NCI-H345 (cell line): Measurements from ENCODE around the gene RRAGA.
"Not testable (repeated sequence)": the region's sequence is repeated elsewhere in the genome, so short reads cannot be mapped to it uniquely, and the experiment has no call there.

Experiments
- DNase-seq: peaks from one replicate; lab custom pipeline; 2025; lab: John Stamatoyannopoulos, UW

RRAGA gene, protein sequence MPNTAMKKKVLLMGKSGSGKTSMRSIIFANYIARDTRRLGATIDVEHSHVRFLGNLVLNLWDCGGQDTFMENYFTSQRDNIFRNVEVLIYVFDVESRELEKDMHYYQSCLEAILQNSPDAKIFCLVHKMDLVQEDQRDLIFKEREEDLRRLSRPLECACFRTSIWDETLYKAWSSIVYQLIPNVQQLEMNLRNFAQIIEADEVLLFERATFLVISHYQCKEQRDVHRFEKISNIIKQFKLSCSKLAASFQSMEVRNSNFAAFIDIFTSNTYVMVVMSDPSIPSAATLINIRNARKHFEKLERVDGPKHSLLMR

DNA sequence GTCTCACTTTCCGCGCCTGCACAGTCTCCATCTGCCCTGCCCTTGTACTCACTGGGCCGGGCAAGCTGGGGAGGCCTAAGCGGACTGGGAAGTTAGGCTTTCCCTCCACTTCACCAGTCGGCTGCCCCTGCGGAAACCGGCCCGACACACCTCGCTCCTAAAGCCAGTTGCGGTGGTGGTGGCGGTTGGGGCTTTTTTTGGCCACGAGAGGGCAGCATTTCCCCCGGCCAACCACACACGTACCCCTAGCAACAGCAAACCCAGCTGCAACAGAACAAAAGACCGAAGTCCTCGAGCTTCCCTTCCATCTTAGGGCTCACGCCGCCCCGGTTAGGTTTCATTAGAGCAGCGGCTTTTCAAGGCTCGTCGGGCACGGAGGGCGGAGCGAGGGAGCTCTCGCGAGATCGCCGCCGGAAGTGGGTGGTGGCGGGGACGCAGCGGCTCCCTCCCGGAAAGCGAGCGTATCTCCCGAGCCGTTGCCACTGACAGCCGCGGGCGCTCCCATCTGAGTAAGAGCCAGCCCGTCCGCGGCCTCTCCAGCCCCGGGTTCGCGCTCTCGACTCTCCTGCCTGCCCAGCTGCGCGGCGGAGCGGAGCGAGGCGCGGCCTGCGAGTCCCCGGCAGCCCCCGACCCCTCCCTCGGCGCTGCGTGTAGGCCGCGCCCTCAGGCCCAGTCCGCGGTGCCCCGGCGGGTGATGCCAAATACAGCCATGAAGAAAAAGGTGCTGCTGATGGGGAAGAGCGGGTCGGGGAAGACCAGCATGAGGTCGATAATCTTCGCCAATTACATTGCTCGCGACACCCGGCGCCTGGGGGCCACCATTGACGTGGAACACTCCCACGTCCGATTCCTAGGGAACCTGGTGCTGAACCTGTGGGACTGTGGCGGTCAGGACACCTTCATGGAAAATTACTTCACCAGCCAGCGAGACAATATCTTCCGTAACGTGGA, at the start of gene RRAGA:
RRAGA (plus strand) TSS at position 462 of the 951 bp plus-strand sequence; CDS start at position 695, 233 bp downstream.
- DNase-seq, result peak; percentile 98

DNA sequence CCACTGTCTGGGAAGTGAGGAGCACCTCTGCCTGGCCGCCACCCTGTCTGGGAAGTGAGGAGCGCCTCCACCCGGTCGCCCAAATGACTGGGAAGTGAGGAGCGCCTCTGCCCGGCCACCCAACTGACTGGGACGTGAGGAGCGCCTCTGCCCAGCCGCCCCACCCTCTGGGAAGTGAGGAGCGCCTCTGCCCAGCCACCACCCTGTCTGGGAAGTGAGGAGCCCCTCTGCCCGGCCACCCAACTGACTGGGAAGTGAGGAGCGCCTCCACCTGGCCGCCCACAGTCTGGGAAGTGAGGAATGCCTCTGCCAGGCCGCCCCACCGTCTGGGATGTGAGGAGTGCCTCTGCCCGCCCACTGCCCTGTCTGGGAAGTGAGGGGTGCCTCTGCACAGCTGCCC, 49.1 kb upstream of the RRAGA start:
- no peak for DNase-seq

DNA sequence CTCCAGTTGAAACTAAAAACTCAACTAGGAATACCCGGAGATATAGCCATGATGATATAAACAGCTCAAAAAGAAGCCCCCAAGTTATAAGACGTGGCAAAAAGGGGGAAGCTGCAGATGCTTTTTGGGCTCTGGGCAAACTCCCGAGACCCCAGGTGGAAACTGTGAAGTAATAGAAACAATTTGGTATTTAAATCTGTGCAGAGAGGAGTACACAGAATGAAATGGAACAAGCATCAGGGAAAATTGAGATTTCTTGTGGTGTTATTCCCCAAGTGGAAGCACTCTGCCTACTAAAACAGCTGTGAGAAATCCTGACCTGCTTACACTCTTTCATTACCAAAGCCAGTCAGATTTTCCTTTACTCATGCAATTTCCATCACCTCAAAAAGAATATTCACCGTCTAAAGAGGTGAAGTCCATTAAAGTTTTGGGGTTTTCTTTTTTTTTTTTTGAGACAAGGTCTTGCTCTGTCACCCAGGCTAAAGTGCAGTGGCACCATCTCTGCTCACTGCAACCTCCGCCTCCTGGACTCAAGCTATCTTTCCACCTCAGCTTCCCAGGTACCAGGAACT, 39.7 kb upstream of the RRAGA start:
- no peak for DNase-seq

DNA sequence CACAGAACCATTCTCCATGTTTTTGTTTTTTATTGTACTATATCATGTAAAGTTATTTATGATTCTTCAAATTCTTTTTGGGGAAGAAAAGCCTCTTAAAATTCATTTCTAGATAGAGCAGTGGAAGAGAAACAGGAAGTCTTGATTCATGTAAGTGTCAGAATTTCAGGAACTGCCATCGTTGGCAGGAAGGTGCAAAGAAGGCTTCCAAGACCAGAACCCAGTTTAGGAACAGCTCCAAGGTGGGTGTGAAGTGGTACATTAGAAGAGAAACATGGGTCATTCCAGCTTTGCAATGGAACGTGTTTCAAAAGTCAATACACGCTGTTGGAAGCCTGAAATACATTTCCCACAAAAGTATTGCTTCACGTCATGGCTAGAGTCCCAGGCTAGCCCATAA, 31.0 kb upstream of the RRAGA start:
- DNase-seq, result no peak

DNA sequence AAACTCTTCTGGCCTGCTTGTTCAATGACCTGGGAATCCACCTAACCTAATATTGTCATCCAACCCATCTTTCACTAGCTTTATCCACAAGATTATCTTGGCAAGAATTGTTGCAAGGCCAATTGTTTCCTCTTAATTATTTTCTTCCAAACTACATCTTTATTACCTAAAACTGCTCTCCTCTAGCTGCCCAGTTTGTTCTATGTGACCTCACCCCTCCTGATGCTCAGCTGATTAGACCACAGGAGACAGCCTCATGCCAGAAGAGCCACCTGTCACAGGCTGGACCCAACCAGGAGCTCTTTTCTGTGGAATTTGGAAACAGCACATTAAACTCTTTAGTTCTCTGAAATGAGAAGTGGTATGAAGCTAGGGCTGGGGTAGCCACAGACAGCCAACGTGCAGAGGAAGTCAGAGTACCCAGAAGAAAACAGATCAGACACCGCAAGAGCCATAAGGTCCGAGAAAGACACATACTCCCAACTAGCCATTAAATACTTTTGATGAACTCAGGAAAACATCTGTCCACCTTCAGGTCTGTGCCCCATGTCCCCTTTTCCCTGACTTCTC, 28.3 kb upstream of the RRAGA start:
- DNase-seq, result no peak

DNA sequence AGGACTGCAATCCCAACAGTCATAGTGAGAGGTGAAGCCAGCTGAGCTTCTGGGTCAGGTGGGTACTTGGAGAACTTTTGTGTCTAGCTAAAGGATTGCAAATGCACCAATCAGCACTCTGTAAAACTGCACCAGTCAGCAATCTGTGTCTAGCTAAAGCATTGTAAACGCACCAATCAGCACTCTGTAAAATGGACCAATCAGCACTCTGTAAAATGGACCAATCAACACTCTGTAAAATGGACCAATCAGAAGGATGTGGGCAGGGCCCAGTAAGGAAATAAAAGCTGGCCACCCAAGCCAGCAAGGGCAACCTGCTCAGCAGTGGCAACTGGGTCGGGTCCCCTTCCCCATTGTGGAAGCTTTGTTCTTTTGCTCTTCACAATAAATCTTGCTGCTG, 27.6 kb upstream of the RRAGA start:
- not testable (repeated sequence) for DNase-seq

DNA sequence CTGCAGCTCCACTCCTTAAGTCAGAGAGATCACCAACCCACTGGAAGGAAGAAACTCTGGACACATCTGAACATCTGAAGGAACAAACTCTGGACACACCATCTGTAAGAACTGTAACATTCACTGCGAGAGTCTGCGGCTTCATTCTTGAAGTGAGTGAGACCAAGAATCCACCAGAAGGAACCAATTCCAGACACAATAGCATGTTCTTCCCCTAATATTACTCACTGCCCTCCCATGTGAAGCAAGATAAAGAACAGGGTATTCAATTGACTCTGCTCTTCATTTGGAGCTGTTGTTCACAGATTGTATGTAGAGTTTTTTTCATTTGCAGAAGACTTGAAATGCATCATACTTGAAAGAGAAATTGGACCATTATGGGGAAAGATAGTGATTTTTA, 27.0 kb upstream of the RRAGA start:
- no peak for DNase-seq

DNA sequence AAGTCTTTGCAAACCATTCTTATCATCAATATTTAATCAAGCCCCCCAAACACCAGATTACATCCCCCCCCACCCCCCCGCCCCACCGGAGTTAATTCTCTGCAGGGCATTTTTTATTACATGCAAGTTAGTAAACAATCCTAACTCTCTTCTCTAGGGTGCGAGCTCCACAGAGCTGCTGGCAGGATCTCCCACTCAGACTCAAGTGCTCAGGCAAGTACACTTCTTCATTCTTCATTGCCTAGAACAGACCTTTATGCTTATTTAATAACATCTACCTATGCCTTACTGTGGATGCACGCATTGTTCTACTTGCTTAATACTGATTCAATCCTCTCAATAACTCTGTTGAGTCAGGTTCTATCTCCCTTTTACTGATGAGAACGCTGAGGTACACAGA, 26.1 kb upstream of the RRAGA start:
- DNase-seq, result no peak

DNA sequence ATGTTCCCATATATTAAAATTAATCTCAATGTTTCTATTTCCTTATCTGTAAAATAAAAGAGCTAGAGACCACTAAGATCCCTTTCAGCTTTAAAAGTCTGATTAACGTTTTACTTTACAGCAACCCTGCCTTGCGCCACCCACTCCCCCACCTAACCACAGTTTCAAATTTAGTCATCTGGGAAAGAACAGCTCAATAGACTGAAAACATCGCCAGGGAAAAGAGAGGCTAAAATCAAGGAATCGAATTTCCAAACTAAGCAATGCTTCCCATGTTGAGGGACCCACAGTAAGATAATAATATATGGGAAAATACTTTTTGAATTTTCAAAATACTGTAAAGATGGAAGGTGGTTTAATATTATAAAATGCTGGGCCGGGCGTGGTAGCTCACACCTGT, 22.9 kb upstream of the RRAGA start:
- DNase-seq, result no peak

DNA sequence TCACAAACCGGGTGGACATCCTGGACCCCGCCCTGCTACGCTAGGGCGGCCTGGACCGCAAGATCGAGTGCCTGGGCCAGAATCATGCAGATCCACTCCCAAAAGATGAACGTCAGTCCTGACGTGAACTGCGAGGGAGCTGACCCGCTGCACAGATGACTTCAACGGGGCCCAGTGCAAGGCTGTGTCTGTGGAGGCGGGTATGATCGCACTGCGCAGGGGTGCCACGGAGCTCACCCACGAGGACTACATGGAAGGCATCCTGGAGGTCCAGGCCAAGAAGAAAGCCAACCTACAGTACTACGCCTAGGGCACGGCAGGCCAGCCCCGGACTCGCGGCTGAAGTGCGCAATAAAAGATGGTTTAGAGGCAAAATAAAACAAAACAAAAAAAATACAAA, 21.4 kb upstream of the RRAGA start:
- DNase-seq, result no peak

DNA sequence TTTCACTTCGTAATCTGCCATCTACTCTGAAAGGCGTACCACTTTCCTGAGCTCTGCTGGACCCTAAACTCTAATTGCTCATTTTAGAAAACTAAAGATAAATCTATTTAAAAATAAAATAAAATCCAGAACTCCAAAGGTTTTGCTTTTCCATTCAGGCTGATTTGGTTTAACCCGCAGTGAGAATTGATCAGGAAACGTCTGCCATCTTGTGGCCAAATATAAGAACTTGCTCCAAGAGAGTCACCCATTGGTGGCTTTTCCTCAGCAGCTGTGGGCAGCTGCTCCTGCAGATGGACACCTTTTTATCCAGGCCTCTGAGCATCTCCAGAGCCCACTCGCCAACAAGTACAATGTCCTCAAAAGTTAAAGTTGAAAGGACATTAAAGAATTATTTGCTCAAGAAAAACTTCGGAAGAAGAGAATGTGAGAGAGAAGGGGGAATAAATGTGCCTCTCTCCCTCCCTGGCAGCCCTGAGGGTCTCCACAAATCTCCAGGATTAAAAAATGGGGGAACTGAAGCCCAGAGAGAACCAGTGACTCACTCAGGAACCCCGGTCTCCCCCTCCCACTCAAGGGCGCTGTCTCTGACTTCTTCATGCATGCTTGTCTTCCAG, 20.3 kb upstream of the RRAGA start:
- DNase-seq, result peak; percentile 70

DNA sequence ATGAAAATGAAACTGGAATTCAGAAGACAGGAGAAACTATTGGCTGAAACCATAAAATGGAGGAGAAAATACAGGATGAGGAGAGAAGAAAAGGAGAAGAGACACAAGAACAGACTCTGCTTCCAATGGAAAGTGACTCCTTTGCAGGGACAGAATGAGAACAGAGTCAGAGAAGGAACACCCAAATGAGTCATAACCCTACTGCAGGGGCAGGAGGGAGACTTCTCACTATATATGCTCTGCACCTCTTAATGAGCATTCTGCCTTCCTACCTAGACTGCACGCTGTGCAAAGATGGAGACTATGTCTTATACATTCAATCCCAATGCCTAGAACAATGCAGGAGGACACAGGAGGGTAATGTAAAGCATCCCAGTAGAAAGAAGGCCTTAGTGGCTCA, 18.3 kb upstream of the RRAGA start:
- no peak for DNase-seq

DNA sequence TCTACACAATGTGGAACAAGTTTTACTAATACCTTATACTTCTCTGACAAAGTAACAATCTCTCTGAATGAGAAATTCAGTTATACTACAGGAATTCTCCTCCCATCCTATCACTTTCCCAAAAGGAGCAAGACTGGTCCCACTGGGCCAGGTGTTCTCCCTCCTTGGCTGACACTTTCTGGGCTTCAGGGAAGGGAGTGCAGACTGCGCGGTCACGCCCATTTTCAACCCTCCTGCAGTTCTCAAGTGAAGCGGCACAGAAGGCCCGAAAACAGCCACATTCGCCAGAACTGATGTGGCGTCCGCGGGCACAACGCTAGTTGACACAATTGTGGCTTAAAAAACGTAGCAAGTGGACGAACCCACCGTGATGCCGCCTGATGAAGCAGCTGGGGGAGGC, 16.8 kb upstream of the RRAGA start:
- no peak for DNase-seq

DNA sequence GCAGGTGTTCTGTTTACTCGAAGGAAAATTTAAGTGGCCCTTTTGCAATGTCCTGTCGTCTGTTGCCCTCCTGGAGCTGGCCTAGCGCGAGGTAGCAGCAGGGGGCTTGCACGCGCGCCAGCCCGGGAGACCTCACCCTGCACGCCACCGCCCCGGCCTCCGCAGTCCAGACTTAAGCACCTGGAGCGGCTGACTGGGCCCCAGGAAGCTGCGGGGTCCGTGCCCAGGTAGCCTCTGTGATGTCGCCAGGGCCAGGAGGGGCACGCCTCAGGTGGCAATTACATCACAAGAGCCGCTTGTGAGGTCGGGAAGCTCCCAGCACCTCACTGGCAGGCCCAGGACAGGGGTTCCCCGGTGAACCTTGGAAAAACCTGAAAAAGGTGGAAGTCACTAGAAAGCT, 16.2 kb upstream of the RRAGA start, which contains the start of gene SAXO1:
SAXO1 (minus strand) TSS at position 195 of the 400 bp plus-strand sequence. CDS start 301 bp downstream, outside the sequence.
- DNase-seq, result no peak

DNA sequence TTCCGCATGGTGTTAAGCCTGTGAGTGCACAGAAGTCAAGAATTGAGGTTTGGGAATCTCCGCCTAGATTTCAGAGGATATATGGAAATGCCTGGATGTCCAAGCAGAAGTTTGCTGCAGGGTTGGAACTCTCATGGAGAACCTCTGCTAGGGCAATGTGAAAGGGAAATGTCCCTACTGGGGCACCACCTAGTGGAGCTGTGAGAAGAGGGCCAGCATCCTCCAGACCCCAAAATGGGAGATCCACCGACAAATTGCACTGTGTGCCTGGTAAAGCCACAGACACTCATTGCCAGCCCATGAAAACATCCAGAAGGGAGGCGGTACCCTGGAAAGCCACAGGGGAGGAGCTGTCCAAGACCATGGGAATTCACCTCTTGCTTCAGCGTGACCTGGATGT, 12.6 kb upstream of the RRAGA start:
- no peak for DNase-seq

DNA sequence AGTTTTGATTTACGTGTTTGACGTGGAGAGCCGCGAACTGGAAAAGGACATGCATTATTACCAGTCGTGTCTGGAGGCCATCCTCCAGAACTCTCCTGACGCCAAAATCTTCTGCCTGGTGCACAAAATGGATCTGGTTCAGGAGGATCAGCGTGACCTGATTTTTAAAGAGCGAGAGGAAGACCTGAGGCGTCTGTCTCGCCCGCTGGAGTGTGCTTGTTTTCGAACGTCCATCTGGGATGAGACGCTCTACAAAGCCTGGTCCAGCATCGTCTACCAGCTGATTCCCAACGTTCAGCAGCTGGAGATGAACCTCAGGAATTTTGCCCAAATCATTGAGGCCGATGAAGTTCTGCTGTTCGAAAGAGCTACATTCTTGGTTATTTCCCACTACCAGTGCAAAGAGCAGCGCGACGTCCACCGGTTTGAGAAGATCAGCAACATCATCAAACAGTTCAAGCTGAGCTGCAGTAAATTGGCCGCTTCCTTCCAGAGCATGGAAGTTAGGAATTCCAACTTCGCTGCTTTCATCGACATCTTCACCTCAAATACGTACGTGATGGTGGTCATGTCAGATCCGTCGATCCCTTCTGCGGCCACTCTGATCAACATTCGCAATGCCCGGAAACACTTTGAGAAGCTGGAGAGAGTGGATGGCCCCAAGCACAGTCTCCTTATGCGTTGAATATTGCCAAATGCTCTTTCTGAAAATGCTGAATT, 850 bp downstream of the RRAGA start:
- DNase-seq, result no peak

DNA sequence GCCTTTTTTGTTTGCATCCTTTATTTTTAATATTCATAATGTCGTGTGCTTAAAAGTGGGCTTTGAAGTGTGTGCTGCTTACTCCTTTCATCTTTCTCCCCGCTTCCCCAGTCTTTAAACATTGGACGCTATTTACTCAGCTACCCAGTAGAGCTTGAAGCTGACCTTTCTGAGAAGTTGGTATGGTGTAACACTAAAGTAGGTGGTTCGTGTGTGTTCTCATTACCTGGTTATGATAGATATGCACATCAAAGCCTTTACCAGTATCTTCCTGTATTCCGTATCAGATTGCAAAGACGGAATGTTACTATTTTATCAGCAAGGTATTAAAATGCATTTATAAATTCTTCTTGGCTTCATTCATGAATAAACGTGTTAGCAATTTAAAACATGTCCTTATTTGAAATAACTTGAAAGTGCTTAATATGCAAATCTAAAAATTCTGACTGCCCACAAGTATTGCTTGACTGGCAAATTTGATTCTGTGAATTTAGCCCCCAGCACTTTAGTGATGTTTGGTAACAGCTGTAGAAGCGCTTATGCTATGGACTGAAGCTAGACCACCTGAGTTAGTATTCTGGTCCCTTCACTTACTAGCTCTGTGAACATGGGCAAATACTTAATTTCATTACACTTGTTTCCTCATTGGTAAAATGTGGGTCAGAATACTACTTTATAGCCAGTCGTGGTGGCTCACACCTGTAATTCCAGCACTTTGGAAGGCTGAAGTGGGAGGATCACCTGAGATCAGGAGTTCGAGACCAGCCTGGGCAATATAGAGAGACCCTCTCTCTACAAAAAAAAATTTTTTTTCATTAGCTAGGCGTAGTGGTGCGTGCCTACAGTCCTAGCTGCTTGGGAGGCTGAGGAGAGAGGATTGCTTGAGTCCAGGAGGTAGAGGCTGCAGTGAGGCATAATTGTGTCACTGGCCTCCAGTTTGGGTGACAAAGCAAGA, 1.7 kb downstream of the RRAGA start:
- DNase-seq, result no peak

DNA sequence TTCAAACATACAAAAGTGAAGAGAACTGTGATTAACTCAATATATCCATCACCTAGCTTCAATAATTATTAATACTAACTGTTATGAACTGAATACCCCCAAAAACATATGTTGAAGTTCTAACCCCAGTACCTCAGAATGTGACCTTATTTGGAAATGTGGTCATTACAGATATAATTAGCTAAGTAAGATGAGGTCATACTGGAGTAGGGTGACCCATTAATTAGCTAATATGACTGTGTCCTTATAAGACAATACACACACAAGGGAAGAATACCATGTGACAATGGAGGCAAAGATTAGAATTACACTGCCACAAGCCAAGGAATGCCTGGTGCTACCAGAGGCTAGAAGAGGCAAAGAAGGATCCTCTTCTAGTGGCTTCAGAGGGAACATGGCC, 7.8 kb downstream of the RRAGA start:
- DNase-seq, result no peak

DNA sequence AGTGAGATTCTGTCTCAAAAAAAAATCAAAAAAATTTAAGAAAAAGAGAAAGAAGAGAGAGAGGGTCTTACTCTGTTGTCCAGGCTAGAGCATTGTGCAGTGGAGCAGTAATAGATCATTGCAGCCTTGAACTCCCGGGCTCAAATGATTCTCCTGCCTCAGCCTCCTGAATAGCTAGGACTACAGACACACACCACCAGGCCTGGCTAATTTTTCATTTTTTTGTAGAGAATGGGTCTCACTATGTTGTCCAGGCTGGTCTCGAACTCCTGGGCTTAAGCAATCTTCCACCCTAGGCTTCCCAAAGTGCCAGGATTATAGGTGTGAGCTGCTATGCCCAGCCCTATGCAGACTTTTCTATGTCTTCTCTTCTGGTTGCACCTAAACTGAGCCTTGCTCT, 25.0 kb downstream of the RRAGA start:
- DNase-seq, result no peak

DNA sequence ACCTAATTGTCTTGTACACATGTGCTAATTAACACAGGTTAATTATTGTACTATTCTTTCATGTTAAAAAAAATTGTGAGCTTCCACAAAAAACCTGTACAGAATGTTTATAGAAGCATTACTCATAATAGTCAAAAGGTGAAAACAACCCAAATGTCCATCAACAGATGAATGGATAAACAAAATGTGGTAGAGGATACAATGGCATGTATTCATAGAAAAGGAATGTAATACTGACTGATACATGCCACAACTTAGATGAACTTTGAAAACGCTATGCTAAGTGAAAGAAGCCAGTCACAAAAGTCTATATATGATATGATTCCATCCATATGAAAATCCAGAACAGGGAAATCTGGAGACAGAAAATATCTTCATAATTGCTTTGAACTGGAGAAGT, 25.6 kb downstream of the RRAGA start:
- no peak for DNase-seq
